Activated T-cell treated with anti-CD3 and anti-CD28 coated beads, Interleukin-2, amount 50 U/mL, for 4 hours (primary cell): Measurements from ENCODE around the gene RNF175. TPM values are rescaled to one million over a fixed set of nuclear protein-coding genes. Genes with fewer than 3 reads are reported as not detected.
"Not testable (repeated sequence)": the region's sequence is repeated elsewhere in the genome, so short reads cannot be mapped to it uniquely, and the experiment has no call there.

Source experiments
- ATAC-seq, 2 donors: fragments of 200-7000 bp; cut with Tn5 transposase; one replicate each; pipeline ENCODE4 v1.10.0; 2021
- DNase-seq: peaks from one replicate; pipeline ENCODE4 v3.0.0-alpha.2; 2020
- H3K27me3 Mint-ChIP-seq: one replicate; pipeline ENCODE4 v1.8.0; 2021; ENCODE audit warnings: low read depth, mixed read lengths
- H3K36me3 Mint-ChIP-seq: one replicate; pipeline ENCODE4 v1.8.0; 2022; ENCODE audit warnings: mixed read lengths; ENCODE audit not compliant: insufficient read depth
- H3K4me1 Mint-ChIP-seq: one replicate; pipeline ENCODE4 v1.8.0; 2021; ENCODE audit warnings: low read depth, mixed read lengths
- H3K4me3 Mint-ChIP-seq: one replicate; pipeline ENCODE4 v1.8.0; 2021; ENCODE audit warnings: mild to moderate bottlenecking, moderate library complexity, mixed read lengths
- H3K9me3 Mint-ChIP-seq: one replicate; pipeline ENCODE4 v1.8.0; 2021; ENCODE audit warnings: mixed read lengths
- total RNA-seq, 3 donors: library from RNA; stranded (reverse); gene quantifications; one replicate each; pipeline ENCODE4 v1.2.1, GENCODE V29; 2021

RNF175 gene
- total RNA-seq, 3 donors from 2014 or later = 0.42 to 1.2 (median 0.54) TPM

DNA sequence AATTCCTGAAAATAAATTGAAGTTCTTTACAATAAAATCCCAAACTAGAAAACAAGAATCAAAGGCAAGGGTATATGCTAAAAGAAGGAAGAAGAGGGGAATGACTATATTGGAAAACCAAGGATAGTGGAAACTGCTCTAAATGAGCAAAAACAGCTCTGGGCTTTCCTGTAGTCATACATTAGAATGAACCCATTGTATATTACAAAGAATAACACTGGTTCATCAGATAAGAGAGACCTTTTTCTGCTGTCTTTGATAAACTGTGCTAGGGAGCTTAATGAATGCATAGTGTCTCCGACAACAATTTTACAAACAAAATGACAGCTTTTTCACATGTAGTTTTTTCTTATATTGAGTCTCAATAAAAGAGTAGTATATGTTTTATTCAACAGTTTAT, 49.1 kb downstream of the RNF175 start:
- no peak overlapping the region for H3K4me3 Mint-ChIP-seq

DNA sequence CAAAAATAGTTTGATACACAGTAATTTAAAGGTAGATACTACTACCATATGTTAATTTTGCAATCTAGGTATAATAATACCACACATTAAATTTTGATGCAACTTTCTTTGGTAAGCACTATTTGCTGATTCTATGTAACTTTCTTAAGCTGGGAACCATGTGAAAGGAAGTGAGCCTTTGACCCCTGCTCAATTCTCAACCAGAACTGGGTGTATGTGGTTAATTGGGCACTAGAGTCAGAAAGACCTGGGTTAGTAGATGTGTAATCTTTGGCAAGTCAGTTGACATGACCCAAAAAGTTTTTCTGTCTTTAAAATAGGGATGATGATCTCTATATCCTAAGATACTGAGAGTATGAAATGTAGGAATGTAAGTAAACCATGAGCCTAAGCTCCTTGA, 53.3 kb downstream of the RNF175 start:
- Mint-ChIP-seq H3K4me1 (peaks cover 10% of the 10 kb centered on the region), H3K27me3 (peaks cover 2% of the 10 kb centered on the region), H3K9me3 (no peaks in the 10 kb centered on the region), H3K36me3 (peaks cover 6% of the 10 kb centered on the region), H3K4me3 (no peak overlapping the region)
- no peak for DNase-seq
- ATAC-seq = no peak

More for the DNA sequence above, 49.1 kb downstream of the RNF175 start:
- ATAC-seq = no peak
- H3K9me3 Mint-ChIP-seq = no peaks in the 10 kb centered on the region
- peaks cover 2% of the 10 kb centered on the region for H3K27me3 Mint-ChIP-seq
- DNase-seq = no peak
- H3K36me3 Mint-ChIP-seq = no peaks in the 10 kb centered on the region
- H3K4me1 Mint-ChIP-seq = peaks cover 12% of the 10 kb centered on the region

DNA sequence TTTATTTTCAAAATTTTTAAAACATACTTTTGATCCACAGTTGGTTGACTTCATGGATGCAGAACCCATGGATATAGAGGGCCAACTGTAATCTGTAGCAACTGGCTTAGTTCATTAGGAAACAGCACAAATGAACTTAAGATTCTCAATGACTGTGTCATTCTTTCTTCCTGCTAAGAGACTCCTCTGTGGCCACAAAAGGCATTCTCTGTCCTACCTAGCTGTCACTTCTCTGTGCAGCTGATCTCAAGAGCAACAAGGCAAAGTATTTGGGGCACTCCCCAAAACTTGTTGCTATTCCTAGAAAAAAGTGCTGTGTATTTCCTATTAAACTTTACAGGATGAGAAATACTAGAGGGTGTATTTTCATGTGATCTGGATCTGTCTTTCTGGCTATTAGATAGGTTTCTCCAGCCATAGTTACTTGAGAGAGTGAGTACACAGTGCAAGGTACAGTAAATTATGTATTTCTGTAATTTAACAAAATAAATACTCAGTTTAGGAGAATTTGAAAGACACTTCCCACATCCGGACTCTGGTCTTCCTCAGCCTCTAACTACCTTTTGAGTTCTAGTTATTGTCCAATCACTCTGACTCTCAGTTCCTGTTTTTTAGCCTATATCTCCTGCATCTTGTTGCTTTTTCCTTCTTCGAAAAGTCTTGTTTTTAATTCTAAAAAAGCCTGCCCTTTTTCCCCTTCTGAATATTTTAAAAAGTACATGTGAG, 53.9 kb downstream of the RNF175 start:
- DNase-seq = no peak
- Mint-ChIP-seq H3K4me1 (peaks cover 10% of the 10 kb centered on the region), H3K27me3 (peaks cover 2% of the 10 kb centered on the region), H3K36me3 (peaks cover 6% of the 10 kb centered on the region), H3K9me3 (no peaks in the 10 kb centered on the region), H3K4me3 (no peak overlapping the region)
- no peak for ATAC-seq

DNA sequence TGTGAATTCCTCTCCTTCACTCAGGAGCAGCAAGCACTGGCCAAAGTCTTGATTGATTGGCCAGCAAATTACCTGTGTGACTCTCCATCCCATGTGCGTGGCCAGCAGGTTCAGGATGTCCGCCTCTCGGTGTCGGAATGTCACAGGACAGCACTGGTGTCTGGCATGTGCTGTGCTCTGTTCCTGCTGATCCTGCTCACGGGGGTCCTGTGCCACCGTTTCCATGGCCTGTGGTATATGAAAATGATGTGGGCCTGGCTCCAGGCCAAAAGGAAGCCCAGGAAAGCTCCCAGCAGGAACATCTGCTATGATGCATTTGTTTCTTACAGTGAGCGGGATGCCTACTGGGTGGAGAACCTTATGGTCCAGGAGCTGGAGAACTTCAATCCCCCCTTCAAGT, 55.3 kb downstream of the RNF175 start:
- Mint-ChIP-seq H3K27me3 (peaks cover 2% of the 10 kb centered on the region), H3K9me3 (no peaks in the 10 kb centered on the region), H3K4me1 (peaks cover 10% of the 10 kb centered on the region), H3K4me3 (no peak overlapping the region), H3K36me3 (peaks cover 6% of the 10 kb centered on the region)
- no peak for ATAC-seq
- DNase-seq = no peak

DNA sequence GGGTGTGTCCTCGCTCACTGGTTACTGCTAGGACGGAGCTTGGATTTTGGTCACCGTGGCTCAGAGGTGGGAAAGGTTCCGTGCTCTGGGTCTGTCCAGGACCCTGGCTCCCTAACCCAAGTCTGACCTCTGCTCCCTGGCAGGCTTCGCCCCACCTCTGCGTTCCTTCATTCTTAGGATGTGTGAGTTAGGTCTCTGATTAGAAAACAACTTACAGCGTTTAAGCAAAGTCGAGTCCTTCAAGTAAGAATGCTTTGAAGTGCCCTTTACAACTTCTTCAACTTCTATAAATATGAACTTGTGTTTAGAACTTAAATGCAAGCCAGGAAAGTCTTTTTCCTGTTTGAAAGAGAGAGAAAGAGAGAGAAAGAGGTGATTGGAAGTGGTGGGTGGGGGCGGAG, 74.9 kb downstream of the RNF175 start:
- peaks cover 22% of the 10 kb centered on the region for H3K36me3 Mint-ChIP-seq
- peaks cover 21% of the 10 kb centered on the region for H3K27me3 Mint-ChIP-seq
- DNase-seq (no peak), ATAC-seq (no peak)
- peaks cover 22% of the 10 kb centered on the region for H3K9me3 Mint-ChIP-seq
- H3K4me1 Mint-ChIP-seq = peaks cover 16% of the 10 kb centered on the region
- H3K4me3 Mint-ChIP-seq = peak overlapping the region; percentile 85

- DNase-seq (peak; percentile 65), ATAC-seq (peak; percentile 88 to 93)
- Mint-ChIP-seq H3K36me3 (peaks cover 16% of the 10 kb centered on the region), H3K9me3 (peaks cover 16% of the 10 kb centered on the region), H3K4me1 (peaks cover 16% of the 10 kb centered on the region), H3K27me3 (peaks cover 21% of the 10 kb centered on the region), H3K4me3 (peak within 1 kb of the TSS; percentile 85)
Measured at GRCh38 chr4:153684182-153684970, 75.4 kb downstream of the RNF175 start, which contains the start of gene TLR2. TLR2 (plus strand) TSS chr4:153684280; CDS start chr4:153702908, 18,628 bp downstream.

DNA sequence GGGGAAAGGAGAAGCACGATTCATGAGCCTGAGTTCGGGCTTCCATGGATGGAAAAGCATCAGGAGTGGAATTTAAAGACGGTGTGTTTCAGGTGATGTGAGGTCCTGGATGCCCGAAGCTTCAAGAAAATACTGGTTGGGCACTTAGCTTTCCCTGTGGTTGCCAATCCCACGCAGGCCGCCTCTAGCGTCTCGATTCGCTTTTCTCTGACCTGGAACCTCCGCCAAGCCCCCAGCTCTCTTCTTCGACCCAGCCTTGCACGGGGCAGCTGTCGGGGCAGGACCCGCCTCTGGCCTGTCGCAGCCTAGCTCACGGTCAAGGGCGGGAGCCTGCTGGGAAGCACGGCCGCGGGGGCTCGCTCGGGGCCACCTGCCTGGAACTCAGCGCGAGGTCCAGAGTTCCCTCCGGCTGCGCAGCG, 76.1 kb downstream of the RNF175 start:
- peaks cover 10% of the 10 kb centered on the region for H3K36me3 Mint-ChIP-seq
- H3K27me3 Mint-ChIP-seq = peaks cover 21% of the 10 kb centered on the region
- peaks cover 10% of the 10 kb centered on the region for H3K9me3 Mint-ChIP-seq
- peaks cover 16% of the 10 kb centered on the region for H3K4me1 Mint-ChIP-seq
- peak overlapping the region; percentile 74 for H3K4me3 Mint-ChIP-seq
- no peak for DNase-seq
- ATAC-seq = no peak

DNA sequence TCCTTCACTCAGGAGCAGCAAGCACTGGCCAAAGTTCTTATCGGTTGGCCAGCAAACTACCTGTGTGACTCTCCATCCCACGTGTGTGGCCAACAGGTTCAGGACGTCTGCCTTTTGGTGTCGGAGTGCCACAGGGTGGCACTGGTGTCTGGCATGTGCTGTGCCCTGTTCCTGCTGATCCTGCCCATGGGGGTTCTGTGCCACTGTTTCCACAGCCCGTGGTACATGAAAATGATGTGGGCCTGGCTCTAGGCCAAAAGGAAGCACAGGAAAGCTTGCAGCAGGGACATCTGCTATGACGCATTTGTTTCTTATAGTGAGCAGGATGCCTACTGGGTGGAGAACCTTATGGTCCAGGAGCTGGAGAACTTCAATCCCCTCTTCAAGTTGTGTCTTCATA, 80.3 kb downstream of the RNF175 start:
- DNase-seq (no peak), ATAC-seq (no peak)
- Mint-ChIP-seq H3K36me3 (peaks cover 4% of the 10 kb centered on the region), H3K9me3 (peaks cover 19% of the 10 kb centered on the region), H3K27me3 (peaks cover 16% of the 10 kb centered on the region), H3K4me1 (peaks cover 7% of the 10 kb centered on the region), H3K4me3 (no peak overlapping the region)

DNA sequence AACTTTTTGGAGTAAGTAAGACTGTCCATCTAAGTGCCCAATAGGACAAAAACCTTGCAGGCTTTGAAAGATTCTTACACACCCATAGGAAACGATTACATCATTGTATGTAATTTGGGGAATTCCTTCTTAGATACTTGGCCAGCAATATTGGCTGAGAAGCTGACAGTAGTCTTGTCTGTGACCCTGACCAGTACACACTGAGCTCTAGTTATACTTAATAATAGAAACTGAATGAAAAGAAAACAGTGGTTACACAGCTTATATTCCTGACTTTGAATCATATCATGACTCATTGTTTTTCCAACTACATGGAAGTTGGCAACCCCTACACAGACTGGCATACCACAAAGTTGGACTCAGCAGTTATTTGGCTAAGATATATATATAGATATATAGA, 82.8 kb downstream of the RNF175 start:
- ATAC-seq = no peak

GRCh38 chr4:153676486-153676885, 83.3 kb downstream of the RNF175 start:
- H3K4me1 Mint-ChIP-seq = no peaks in the 10 kb centered on the region
- peaks cover 5% of the 10 kb centered on the region for H3K27me3 Mint-ChIP-seq
- DNase-seq (no peak), ATAC-seq (no peak)
- peaks cover 4% of the 10 kb centered on the region for H3K36me3 Mint-ChIP-seq
- no peak overlapping the region for H3K4me3 Mint-ChIP-seq
- H3K9me3 Mint-ChIP-seq = peaks cover 23% of the 10 kb centered on the region

More for the DNA sequence above, 82.8 kb downstream of the RNF175 start:
- peaks cover 23% of the 10 kb centered on the region for H3K9me3 Mint-ChIP-seq
- H3K27me3 Mint-ChIP-seq = peaks cover 5% of the 10 kb centered on the region
- DNase-seq = no peak
- H3K36me3 Mint-ChIP-seq = peaks cover 4% of the 10 kb centered on the region
- no peak overlapping the region for H3K4me3 Mint-ChIP-seq
- H3K4me1 Mint-ChIP-seq = no peaks in the 10 kb centered on the region

- no peak overlapping the region for H3K4me3 Mint-ChIP-seq
- peaks cover 7% of the 10 kb centered on the region for H3K9me3 Mint-ChIP-seq
- H3K4me1 Mint-ChIP-seq = no peaks in the 10 kb centered on the region
- no peak for DNase-seq
- no peak for ATAC-seq
- no peaks in the 10 kb centered on the region for H3K36me3 Mint-ChIP-seq
- peaks cover 2% of the 10 kb centered on the region for H3K27me3 Mint-ChIP-seq
Measured at GRCh38 chr4:153669838-153670237, 90.0 kb downstream of the RNF175 start.

GRCh38 chr4:153668647-153669046, 91.2 kb downstream of the RNF175 start:
- ATAC-seq = no peak
- DNase-seq = no peak
- H3K9me3 Mint-ChIP-seq = no peaks in the 10 kb centered on the region
- H3K4me1 Mint-ChIP-seq = no peaks in the 10 kb centered on the region
- H3K4me3 Mint-ChIP-seq = no peak overlapping the region
- H3K36me3 Mint-ChIP-seq = no peaks in the 10 kb centered on the region
- H3K27me3 Mint-ChIP-seq = no peaks in the 10 kb centered on the region

DNA sequence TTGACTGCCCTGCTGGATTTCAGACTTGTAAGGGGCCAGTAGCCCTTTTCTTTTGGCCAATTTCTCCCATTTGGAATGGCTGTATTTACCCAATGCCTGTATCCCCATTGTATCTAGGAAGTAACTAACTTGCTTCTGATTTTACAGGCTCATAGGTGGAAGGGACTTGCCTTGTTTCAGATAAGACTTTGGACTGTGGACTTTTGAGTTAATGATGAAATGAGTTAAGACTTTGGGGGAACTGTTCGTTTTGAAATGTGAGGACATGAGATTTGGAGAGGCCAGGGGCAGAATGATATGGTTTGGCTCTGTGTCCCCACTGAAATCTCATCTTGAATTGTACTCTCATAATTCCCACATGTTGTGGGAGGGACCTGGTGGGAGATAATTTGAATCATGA, 93.3 kb downstream of the RNF175 start:
- H3K27me3 Mint-ChIP-seq, DNase-seq, H3K4me3 Mint-ChIP-seq, ATAC-seq, H3K9me3 Mint-ChIP-seq, H3K4me1 Mint-ChIP-seq, H3K36me3 Mint-ChIP-seq: not testable (repeated sequence)

GRCh38 chr4:153663667-153664066, 96.2 kb downstream of the RNF175 start:
- DNase-seq (no peak), ATAC-seq (no peak)
- no peaks in the 10 kb centered on the region for H3K27me3 Mint-ChIP-seq
- H3K9me3 Mint-ChIP-seq = peaks cover 8% of the 10 kb centered on the region
- H3K4me1 Mint-ChIP-seq = no peaks in the 10 kb centered on the region
- no peak overlapping the region for H3K4me3 Mint-ChIP-seq
- H3K36me3 Mint-ChIP-seq = no peaks in the 10 kb centered on the region

DNA sequence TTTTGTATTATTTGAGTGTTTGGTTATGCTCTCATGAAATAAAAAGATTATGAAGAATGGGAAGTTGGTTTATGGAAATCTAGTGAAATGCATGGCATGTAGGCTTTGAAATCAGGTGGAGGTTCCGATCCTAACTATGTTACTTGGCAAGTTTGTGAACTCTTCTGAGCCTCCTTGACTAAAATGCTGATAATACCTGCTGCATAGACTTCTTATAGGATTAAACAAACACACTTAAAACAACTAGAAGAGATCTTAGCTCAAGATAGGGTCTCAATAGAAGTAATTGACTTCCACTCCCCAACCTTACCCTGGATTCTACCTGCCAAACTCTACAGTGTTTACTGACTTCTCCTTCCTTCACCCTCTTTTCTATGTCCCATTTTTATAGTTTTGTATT, 97.9 kb downstream of the RNF175 start:
- no peak for ATAC-seq
- no peak for DNase-seq
- H3K27me3 Mint-ChIP-seq = no peaks in the 10 kb centered on the region
- H3K4me1 Mint-ChIP-seq = no peaks in the 10 kb centered on the region
- peaks cover 8% of the 10 kb centered on the region for H3K9me3 Mint-ChIP-seq
- H3K4me3 Mint-ChIP-seq = no peak overlapping the region
- no peaks in the 10 kb centered on the region for H3K36me3 Mint-ChIP-seq
